HG02870 (cell line): ENCODE measurements around the gene PSME3.
"Not testable (repeated sequence)": the region's sequence is repeated elsewhere in the genome, so short reads cannot be mapped to it uniquely, and the experiment has no call there.

ENCODE experiments used
- ATAC-seq: cut with Tn5 transposase; IDR thresholded peaks from one replicate; pipeline ENCODE4 v1.9.1; 2021; ENCODE audit warnings: mild to moderate bottlenecking, moderate library complexity; ENCODE audit not compliant: unreplicated experiment

PSME3 gene

DNA sequence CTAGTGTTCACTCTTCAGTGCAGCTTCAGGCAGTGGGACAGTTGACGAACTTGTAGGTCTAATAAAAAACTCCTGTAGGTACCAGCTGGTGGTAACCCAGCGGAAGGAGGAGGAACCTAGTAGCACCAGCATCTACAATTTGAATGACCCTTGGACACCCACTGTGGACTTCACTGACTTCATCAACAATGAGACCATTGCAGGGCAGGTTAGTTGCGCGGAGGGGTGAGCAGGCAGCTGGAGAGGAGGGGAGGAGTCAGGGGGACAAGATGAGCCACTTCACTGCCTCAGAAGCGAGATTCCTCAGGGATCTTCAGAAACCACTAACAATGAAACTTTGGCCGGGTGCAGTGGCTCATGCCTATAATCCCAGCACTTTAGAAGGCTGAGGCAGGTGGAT is 40.1 kb downstream of the PSME3 start:
- ATAC-seq: no peak

DNA sequence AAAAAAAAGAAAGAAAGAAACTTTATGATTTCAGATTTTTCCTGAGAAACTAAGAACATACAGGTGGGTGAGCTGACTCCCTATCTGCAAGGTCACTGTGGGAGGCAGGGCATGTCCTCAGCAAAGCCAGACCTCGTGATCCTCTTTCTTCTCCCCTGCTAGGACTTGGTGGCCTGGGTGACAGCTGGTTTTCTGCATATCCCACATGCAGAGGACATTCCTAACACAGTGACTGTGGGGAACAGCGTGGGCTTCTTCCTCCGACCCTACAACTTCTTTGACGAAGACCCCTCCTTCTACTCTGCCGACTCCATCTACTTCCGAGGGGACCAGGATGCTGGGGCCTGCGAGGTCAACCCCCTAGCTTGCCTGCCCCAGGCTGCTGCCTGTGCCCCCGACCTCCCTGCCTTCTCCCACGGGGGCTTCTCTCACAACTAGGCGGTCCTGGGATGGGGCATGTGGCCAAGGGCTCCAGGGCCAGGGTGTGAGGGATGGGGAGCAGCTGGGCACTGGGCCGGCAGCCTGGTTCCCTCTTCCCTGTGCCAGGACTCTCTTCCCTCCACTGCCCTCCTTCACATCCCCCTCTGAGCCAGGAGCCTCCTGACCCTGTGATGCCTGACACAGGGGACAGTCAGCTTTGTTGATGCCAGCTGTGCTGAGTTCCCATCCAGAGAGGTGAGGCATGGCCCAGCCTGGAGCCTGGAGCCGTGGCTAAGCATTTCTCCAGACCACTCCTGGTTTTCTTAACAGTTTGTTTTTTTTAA is 40.9 kb downstream of the PSME3 start:
- ATAC-seq: not testable (repeated sequence)

DNA sequence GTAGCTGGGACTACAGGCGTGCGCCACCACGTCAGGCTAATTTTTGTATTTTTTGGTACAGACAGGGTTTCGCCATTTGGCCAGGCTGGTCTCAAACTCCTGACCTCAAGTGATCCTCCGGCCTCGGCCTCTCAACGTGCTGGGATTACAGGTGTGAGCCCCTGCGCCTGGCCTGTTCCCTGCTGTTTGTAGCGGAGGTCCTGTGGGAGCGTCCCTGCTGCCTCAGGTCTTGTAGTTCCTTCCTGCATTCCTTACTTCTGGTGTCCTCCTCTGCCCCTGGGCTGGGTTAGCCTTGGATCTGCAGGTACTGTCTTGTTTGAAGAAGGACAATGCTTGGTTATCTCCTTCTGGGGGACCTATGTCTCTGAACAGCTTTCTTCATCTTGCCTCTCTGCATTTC is 43.8 kb downstream of the PSME3 start:
- ATAC-seq: no peak

DNA sequence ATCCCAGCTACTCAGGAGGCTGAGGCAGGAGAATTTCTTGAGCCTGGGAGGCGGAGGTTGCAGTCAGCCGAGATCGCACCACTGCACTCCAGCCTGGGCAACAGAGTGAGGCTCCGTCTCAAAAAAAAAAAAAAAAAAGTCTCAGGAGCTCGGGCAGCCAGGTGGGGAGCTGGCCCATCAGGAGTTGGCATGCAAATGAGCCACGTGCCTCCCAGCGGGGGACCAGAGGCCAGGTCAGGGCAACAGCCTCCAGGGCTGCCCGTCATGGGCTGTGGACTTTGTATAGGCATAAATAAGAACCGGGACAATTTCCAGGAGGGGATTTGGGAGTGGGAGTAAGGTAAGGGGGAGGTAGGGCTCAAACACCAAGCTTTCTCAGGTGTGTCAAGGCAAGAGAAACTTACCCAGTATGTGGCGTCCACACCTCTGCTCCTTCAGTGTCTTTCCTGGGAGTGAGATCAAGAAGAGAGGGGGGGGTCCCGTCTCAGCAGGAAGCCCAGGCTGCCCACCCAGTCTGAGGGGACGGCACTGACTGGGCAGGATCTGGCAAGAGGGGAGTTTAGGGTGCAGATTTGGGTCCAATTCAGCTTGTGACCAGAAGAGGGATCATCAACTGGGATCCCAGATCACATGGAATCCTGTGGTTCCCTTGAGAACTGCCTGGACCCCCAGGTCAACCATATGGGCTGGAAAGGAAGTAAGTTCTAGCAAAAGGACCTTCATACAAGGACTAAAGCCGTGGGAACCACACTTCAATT is 45.1 kb downstream of the PSME3 start:
- ATAC-seq: no peak

DNA sequence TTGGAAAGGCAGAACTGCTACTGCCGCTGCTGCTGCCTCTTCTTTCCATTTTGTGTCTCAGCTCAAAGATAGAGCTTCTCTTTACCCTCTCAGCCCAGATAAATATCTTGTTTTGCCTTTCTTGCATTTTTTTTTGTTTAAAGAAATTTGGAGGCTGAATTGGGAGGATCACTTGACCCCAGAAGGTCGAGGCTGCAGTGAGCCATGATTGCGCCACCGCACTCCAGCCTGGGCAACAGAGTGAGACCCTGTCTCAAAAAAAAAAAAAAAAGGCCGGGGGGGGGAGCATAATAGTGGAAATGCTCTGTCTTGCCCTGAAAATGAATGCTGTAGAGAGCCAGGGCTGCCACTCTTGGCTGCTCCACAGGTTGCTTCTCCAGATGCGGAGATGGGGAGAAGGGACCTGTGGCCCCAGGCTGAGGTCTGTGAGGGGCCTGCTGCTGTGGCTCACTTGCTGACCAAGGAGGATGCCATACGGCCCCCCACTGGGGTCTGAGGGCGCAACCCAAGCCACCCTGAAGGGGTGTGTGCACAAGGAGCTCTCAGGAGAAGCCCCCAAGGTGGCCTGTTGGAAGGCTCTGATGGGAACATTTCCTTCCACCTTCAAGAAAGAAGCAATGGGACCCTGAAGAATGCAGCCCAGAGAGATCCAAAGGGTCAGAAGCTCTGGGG is 45.9 kb downstream of the PSME3 start:
- no peak for ATAC-seq

DNA sequence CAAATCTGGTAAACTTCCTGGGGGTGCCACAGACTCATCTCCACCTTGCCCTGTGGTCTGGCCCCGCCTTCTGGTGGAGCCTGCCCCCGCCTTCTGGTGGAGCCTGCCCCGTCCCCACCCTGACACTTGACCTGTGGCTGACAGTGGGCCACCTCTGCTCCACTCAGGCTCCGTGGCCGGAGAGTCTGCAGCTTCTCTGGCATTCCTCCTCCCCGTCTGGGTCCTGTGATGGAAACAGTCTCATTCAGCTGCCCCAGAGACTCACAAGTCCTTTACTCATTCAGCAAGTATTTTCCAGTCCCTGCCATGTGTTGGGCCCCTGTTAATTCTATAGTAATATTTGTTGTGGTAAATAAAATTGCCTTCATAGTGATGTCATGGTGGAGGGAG is 46.4 kb downstream of the PSME3 start:
- no peak for ATAC-seq

DNA sequence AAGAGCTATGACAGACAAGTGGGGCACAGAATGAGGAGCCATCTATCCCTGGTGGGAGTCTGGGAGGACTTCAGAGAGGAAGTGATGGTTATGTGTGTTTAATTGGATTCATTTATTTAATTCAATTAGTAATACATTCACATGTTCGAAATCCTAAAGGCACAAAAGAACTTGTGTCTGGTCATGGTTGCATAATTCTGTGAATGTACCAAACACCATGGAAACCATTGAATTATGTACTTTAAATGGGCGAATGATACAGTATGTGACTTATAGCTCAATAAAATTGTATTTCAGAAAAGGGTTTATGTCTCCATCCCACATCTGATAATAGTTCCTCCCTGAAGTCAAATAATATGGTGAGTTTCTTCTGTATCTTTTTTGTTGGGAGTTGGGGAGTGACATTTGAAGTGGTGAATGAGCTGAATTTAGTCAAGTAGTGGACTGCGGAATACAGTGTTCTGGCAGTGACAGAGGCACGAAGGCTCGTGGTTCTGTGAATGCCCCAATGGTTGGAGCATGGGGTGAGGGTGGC is 47.6 kb downstream of the PSME3 start:
- no peak for ATAC-seq

DNA sequence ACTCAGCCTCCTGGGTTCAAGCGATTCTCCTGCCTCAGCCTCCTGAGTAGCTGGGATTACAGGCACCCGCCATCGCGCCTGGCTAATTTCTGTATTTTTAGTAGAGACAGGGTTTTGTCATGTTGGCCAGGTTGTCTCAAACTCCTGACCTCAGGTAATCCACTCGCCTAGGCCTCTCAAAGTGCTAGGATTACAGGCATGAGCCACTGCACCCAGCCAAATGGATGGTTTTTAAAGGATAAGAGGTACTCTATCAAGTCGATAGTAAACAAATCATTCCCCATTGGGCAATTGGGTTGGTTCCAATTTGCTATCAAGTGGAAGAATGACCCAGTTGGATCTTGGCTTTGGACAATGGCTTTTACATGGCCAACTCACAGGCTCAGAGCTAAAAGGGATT is 48.5 kb downstream of the PSME3 start:
- ATAC-seq: not testable (repeated sequence)

DNA sequence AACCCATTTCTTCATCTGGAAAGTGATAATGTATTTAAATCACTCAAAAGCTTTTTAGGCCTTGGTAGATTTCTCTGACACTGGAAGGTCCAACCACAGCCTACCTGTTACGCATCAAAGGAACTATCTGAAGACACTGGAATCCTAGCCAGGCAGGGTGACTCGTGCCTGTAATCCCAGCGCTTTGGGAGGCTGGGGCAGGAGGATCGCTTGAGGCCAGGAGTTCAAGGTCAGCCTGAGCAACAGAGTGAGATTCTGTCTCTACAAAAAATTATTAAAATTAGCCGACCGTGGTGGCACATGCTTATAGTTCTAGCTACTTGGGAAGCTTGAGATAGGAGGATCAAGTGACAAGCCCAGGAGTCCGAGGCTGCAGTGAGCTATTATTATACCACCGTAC is 49.0 kb downstream of the PSME3 start:
- ATAC-seq: no peak

DNA sequence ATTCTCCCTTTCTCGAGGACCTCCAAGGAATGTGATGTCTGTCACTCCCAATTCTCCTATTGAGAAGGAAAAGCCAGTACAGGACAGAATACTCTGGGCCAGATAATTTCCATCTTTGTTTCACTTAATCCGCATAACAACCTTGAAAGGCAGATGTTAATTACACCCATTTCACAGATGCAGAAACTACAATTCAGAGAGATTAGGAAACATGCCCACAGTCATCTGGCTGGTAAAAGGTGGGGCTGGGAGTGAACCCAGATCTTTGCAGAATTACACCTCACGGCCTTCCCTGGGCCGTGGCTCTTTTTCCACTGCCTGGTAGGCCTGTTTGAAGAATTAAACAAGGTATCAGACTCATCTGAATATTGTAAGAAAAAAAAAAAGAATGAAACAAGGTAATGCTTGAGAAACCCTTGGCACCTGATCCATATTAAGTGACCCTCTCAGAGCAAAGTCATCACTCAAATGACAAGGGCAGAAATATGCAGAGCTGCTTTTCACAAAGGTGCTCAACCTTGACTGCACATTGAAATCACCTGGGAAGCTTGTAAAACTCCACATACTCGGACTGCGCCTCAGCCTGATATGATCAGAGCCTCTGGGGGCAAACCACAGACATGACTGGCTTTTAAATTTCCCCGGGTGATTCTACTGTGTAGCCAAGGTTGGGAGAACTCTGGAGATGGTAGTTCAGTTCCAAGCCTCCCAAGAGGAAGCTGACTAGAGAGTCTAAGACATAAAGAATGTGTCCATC is 50.8 kb downstream of the PSME3 start:
- no peak for ATAC-seq

DNA sequence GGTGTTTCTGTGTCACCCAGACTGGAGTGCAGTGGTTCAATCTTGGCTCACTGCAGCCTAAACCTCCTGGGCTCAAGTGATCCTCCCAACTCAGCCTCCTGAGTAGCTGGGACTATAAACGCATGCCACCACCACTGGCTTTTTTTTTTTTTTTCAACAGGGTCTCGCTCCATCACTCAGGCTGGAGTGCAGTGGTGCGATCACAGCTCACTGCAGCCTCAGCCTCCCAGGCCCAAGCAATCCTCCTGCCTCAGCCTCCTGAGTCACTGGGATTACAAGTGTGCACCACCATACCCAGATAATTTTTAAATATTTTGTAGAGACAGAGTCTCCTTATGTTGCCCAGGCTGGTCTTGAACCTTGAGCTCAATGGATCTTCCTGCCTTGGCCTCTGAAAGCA is 52.6 kb downstream of the PSME3 start:
- not testable (repeated sequence) for ATAC-seq

DNA sequence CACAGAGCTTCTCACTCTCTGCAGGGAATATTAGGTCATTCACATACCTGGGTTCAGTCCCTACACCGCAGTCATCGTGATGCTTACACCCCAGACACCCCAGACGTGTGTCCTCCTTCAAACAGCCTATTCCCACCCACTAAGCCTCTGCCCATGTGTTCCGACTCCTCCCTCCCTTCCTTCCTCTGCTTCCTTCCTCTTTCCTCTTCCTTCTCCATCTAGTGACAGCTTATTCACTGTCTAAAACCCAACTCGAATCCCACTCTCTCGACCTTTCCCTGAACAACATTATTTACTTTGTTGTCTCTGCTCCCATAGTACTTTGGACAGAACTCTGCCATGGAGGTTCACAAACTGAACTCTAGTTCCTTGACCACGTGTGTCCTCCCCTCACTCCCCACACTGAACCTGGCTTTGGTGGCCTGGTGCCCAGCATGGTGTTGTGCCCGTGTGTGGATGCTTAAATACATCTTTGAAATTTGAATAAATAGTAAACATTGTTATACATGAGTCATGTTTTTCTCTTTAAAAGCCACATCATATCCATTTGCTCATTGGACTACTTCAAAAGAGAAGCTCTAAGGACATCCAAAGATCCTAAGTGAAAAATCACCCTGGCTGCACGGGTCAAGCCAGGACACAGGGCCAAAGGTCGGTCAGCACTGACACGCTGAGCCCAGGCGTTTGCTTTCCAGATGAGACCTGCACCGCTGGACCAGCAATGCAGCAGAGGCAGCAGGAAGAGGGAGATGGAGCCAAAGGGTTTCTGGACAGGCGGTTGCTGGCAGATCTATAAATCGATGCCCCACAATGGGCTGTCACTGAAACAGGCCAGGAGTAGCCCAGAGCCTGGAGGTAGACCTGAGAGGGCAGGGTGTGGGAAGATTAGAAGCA is 53.3 kb downstream of the PSME3 start:
- ATAC-seq: no peak

DNA sequence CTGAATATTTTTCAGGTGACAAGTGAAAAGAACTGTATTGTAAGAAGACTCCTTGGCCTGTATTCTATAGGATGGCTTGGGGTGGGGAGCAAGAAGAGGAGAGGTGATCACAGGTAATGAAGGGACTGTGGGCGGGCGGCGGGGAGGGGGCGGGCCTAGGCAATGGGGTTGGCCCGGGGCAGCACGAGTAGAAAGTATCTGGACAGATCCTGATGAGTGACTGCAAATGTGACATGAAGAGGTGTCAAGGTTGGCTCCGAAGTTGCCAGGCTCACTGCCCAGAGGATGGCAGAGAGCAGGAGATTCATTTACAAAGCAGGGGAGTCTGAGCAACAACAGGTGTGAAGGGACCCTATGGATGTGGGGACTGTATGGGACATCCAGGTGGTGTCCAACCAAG is 56.6 kb downstream of the PSME3 start:
- ATAC-seq: no peak

DNA sequence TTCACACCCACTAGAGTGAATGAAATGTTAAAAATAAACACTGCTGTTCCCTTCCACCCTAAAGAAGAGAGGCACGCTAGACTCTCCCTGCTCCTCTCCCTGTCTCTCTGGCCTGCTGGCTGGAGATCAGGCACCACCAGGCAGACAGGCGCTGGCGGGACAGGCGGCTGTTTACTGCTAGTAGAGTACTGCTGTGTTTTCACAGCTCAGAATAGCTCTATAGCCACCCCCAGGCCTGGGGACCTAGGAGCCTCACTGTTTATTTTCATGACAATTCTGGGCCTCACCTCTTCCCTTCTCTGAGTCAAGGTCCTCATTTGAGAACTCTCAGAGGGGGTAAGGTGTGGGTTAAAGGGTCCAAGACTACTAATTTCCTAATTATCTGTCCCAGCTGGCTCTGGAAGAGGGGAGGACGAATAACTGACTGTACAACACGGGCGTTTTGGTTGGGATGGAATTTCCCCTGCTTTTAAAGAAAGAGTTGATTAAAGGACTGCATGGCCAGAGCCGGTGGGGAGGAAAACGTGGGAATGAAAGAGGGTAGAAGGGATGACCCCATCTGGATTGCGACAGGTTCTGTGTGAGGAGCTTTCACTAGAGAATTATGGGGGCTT is 58.4 kb downstream of the PSME3 start:
- ATAC-seq: no peak

DNA sequence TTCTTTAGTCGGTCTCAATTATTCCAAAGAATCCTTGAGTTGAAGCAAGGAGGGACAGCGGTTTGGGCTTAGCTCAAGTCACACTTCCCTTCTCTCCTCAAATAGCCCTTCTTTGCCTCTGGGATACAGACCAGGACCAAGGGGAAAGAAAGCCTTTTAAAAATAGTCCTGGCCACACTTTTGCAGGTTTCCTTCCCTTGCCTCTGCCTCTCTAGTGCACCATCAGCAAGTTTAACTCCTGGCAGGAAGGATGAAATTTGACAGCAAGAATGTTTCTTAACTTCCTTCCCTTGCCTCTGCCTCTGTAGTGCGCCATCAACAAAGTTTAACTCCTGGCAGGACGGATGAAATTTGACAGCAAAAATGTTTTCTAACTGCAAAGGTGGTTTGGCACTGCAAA is 60.2 kb downstream of the PSME3 start:
- no peak for ATAC-seq
